SW480 (cell line): ENCODE measurements around the gene PGC.

Experiments
- DNase-seq: peaks from one replicate; pipeline ENCODE4 v3.0.0-alpha.2; 2016; ENCODE audit warnings: low spot score

Gene PGC

GRCh38 chr6:41697861-41698781 lies 49.1 kb downstream of the PGC start:
- no peak for DNase-seq

- DNase-seq: no peak
Observed at GRCh38 chr6:41696788-41697187, 50.4 kb downstream of the PGC start.

GRCh38 chr6:41695825-41696224 lies 51.4 kb downstream of the PGC start:
- no peak for DNase-seq

- no peak for DNase-seq
Observed at GRCh38 chr6:41694815-41695526, 52.2 kb downstream of the PGC start.

- no peak for DNase-seq
Observed at GRCh38 chr6:41693281-41694240, 53.6 kb downstream of the PGC start.

GRCh38 chr6:41692730-41693129 lies 54.5 kb downstream of the PGC start:
- no peak for DNase-seq

GRCh38 chr6:41692080-41692675 lies 55.0 kb downstream of the PGC start:
- no peak for DNase-seq

GRCh38 chr6:41691426-41692079 lies 55.6 kb downstream of the PGC start:
- no peak for DNase-seq

- DNase-seq: no peak
Observed at GRCh38 chr6:41690541-41691330, 56.5 kb downstream of the PGC start.

GRCh38 chr6:41689171-41690008 lies 57.8 kb downstream of the PGC start:
- no peak for DNase-seq

GRCh38 chr6:41688256-41688965 lies 58.8 kb downstream of the PGC start:
- no peak for DNase-seq

GRCh38 chr6:41687501-41688175 lies 59.6 kb downstream of the PGC start:
- no peak for DNase-seq
